Adrenal gland (tissue), 12 donors: ENCODE results near the gene ISG20L2. TPM values are rescaled to one million over a fixed set of nuclear protein-coding genes. Genes with fewer than 3 reads are reported as not detected.
A peak's percentile ranks its signal among the peaks of the same experiment; 100 is the strongest.

Experiments
- DNase-seq, 7 donors: peaks; one replicate each; pipeline ENCODE4 v3.0.0-alpha.2; 2019 to 2020
- H3K27ac ChIP-seq, 5 donors: fragments of 200-600 bp; sonication (generic) in 4 of 5; 1 replicate in 3 of 5; 2 replicates in 2 of 5; pipeline versions ENCODE4 v1.5.1 to v1.8.0; 2016 to 2020; ENCODE audit warnings: mild to moderate bottlenecking in 1 of 5
- H3K27me3 ChIP-seq: fragments of 200-600 bp; 2 replicates; pipeline ENCODE4 v1.8.0; 2021
- H3K36me3 ChIP-seq, 2 donors: fragments of 200-600 bp; replicated peaks in 1 of 2; 1 replicate in 1 of 2; 2 replicates in 1 of 2; pipeline versions ENCODE4 v1.5.1 to v1.8.0; 2018 to 2022
- H3K4me1 ChIP-seq, 2 donors: fragments of 200-600 bp; replicated peaks in 1 of 2; 1 replicate in 1 of 2; 2 replicates in 1 of 2; pipeline versions ENCODE4 v1.5.1 to v1.8.0; 2018 to 2021
- H3K4me3 ChIP-seq, 4 donors: fragments of 200-600 bp; sonication (generic) in 3 of 4; one replicate each; pipeline ENCODE4 v1.5.1; 2016 to 2018
- H3K9me3 ChIP-seq, 3 donors: fragments of 200-600 bp; sonication (generic) in 1 of 3; replicated peaks in 1 of 3; 1 replicate in 2 of 3; 2 replicates in 1 of 3; pipeline versions ENCODE4 v1.5.1 to v1.8.0; 2016 to 2021
- CTCF ChIP-seq, 6 experiments: fragments of 450-650 bp in 4 of 6; fragments of 200-600 bp in 2 of 6; sonication (generic) in 1 of 6; IDR thresholded peaks; 1 replicate in 5 of 6; 2 replicates in 1 of 6; pipeline versions ENCODE4 v1.5.1 to v1.8.0; 2016 to 2021; ENCODE audit warnings: antibody characterized with exemption in 6 of 6, mild to moderate bottlenecking in 2 of 6, moderate library complexity in 1 of 6
- POLR2A ChIP-seq, 2 donors: fragments of 450-650 bp; IDR thresholded peaks; one replicate each; pipeline ENCODE4 v1.6.1; 2017; ENCODE audit warnings: antibody characterized with exemption in 2 of 2, mild to moderate bottlenecking in 2 of 2, moderate library complexity in 1 of 2
- WGBS, 4 donors: extraction: QIAGEN DNeasy Blood & Tissue Kit in 2 of 4; methylation state at CpG; one replicate each; pipeline versions ENCODE4 v1.1.5 to v1.1.7; 2013 to 2017; 5-methylcytosine and 5-hydroxymethylcytosine counted together
- intact Hi-C, 2 donors: fragments of 100-400 bp; cut with DNase I; formaldehyde crosslinking; loops; one replicate each; pipeline versions ENCODE4 v1.14.1 to v1.15.0; 2022 to 2023
- polyA plus RNA-seq, 3 donors: library from polyadenylated mRNA; stranded (reverse); fragments of 200-250 nt in 2 of 3; fragments of 350-450 nt in 1 of 3; fragmentation: Illumina TruSeq in 1 of 3; extraction: RNeasy Lipid Tissue Mini Kit (QIAGEN cat#74804) in 1 of 3; gene quantifications; one replicate each; pipeline ENCODE4 v1.2.3, GENCODE V29; 2013 to 2014
- total RNA-seq, 9 donors: library from RNA; depleted of rRNA in 4 of 9; stranded (reverse); fragments of >200 nt in 4 of 9; fragments of 120-200 nt in 1 of 9; fragmentation: NEBNext Ultra II Directional in 1 of 9; extraction: Animal tissue kit (Norgen Biotek cat#: 25700) in 1 of 9; gene quantifications; one replicate each; pipeline versions ENCODE4 v1.1.0 to v1.2.4, GENCODE V29; 2013 to 2023
- donor health status: healthy with polysubstance abuse.
- donor health status: Bipolar disorder and iron deficiency.
- donor health status: DM: yes; HTN: yes; CAD: no.
- donor health status: DM: no; HTN: no; CAD: no.
- donor health status: DM: no; HTN: no; CAD: no.
- donor health status: DM: yes; HTN: yes; CAD: no.

Gene ISG20L2
- total and polyA plus RNA-seq, 12 donors = 5.5 to 40.0 (median 18.3) TPM

GRCh38 chr1:156712626-156713025 is 15.9 kb downstream of the ISG20L2 start:
- Histone ChIP-seq H3K27ac (no peak overlapping the region), H3K4me1 (peaks cover 9 to 15% of the 10 kb centered on the region in 2 donors), H3K36me3 (no peaks in the 10 kb centered on the region), H3K4me3 (no peak overlapping the region), H3K9me3 (no peaks in the 10 kb centered on the region), H3K27me3 (no peaks in the 10 kb centered on the region)
- intact Hi-C loops = no loop called here
- 24 to 60% (median 33%) methylated on average over 1 to 3 of the region's 3 CpGs for WGBS, 4 donors
- TF ChIP-seq POLR2A (IDR thresholded peaks at IDR 0.05) (no peak), CTCF (IDR thresholded peaks at IDR 0.05) (no peak)
- DNase-seq = peak in 4 of 7 donors; percentile 43 to 53 (median 50)

GRCh38 chr1:156711011-156711817 is 17.4 kb downstream of the ISG20L2 start:
- Histone ChIP-seq H3K27me3 (no peaks in the 10 kb centered on the region), H3K9me3 (no peaks in the 10 kb centered on the region), H3K36me3 (no peaks in the 10 kb centered on the region), H3K4me1 (peaks cover 15 to 25% of the 10 kb centered on the region in 2 donors), H3K4me3 (no peak overlapping the region), H3K27ac (no peak overlapping the region)
- TF ChIP-seq CTCF (IDR thresholded peaks at IDR 0.05) (no peak), POLR2A (IDR thresholded peaks at IDR 0.05) (no peak)
- 67 to 91% (median 76%) methylated on average over 6 to 9 of the region's 9 CpGs for WGBS, 4 donors
- intact Hi-C loops = no loop called here
- no peak for DNase-seq

- peak; percentile 60 to 83 (median 79) for DNase-seq
- Histone ChIP-seq H3K27ac (no peak overlapping the region), H3K4me1 (peaks cover 28 to 38% of the 10 kb centered on the region in 2 donors), H3K27me3 (no peaks in the 10 kb centered on the region), H3K4me3 (no peak overlapping the region), H3K9me3 (no peaks in the 10 kb centered on the region), H3K36me3 (no peaks in the 10 kb centered on the region)
- intact Hi-C loops = no loop called here
- TF ChIP-seq POLR2A (IDR thresholded peaks at IDR 0.05) = no peak
- TF ChIP-seq CTCF (IDR thresholded peaks at IDR 0.05) = no peak
- 37 to 49% (median 46%) methylated on average over 8 to 11 of the region's 11 CpGs for WGBS, 4 donors
These were observed 18.6 kb downstream of the ISG20L2 start for GRCh38 chr1:156709757-156710489.

GRCh38 chr1:156709031-156709430 is 19.5 kb downstream of the ISG20L2 start:
- 81 to 94% (median 88%) methylated on average over 3 to 4 of the region's 4 CpGs for WGBS, 4 donors
- H3K27ac ChIP-seq = no peak overlapping the region
- DNase-seq = no peak
- H3K4me1 ChIP-seq = peaks cover 32 to 41% of the 10 kb centered on the region in 2 donors
- H3K9me3 ChIP-seq = no peaks in the 10 kb centered on the region
- H3K27me3 ChIP-seq = no peaks in the 10 kb centered on the region
- TF ChIP-seq CTCF (IDR thresholded peaks at IDR 0.05) (no peak), POLR2A (IDR thresholded peaks at IDR 0.05) (no peak)
- intact Hi-C loops = no loop called here
- no peak overlapping the region for H3K4me3 ChIP-seq
- H3K36me3 ChIP-seq = no peaks in the 10 kb centered on the region
